K562 treated with DMSO at 1 percent for 12 hours (cell line): Measurements from ENCODE around the gene NACC2. TPM values are rescaled to one million over a fixed set of nuclear protein-coding genes. Genes with fewer than 3 reads are reported as not detected.

Experiments used
- total RNA-seq: library from RNA; unstranded; fragments of 300-600 nt; gene quantifications from 2 replicates; pipeline ENCODE4 v1.2.3, GENCODE V29; 2022; ENCODE audit not compliant: insufficient read depth

Gene NACC2, protein sequence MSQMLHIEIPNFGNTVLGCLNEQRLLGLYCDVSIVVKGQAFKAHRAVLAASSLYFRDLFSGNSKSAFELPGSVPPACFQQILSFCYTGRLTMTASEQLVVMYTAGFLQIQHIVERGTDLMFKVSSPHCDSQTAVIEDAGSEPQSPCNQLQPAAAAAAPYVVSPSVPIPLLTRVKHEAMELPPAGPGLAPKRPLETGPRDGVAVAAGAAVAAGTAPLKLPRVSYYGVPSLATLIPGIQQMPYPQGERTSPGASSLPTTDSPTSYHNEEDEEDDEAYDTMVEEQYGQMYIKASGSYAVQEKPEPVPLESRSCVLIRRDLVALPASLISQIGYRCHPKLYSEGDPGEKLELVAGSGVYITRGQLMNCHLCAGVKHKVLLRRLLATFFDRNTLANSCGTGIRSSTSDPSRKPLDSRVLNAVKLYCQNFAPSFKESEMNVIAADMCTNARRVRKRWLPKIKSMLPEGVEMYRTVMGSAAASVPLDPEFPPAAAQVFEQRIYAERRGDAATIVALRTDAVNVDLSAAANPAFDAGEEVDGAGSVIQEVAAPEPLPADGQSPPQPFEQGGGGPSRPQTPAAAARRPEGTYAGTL
- 3.9 and 11.2 TPM in 2 replicates for total RNA-seq

GRCh38 chr9:136095070-136096058, at the start of gene NACC2:
Gene NACC2, minus strand, starts transcription at chr9:136095289. Its CDS starts 44,768 bp downstream, at chr9:136050521.

GRCh38 chr9:136118320-136119060, 23.4 kb upstream of the NACC2 start, which contains the start of gene TMEM250:
Gene TMEM250, minus strand, starts transcription at chr9:136118875. Its CDS starts 1,975 bp downstream, at chr9:136116900.

GRCh38 chr9:135961277-135961715, 133.8 kb downstream of the NACC2 start, which contains the start of gene UBAC1:
Gene UBAC1, minus strand, starts transcription at chr9:135961373. Its CDS starts 211 bp downstream, at chr9:135961162.

Other genes with a start within 250 kb of the NACC2 start
- 10.3 and 15.4 TPM in 2 replicates for gene CAMSAP1, start 187.7 kb downstream of the NACC2 start, total RNA-seq
- gene UBAC1, start 133.9 kb downstream of the NACC2 start, total RNA-seq = 215 and 219 TPM in 2 replicates
- gene TMEM250, start 23.6 kb upstream of the NACC2 start, total RNA-seq = 45.2 and 46.6 TPM in 2 replicates
- not detected in 2 replicates for gene LHX3, start 109.8 kb upstream of the NACC2 start, total RNA-seq
- gene QSOX2, start 150.5 kb upstream of the NACC2 start, total RNA-seq = 7.0 and 20.5 TPM in 2 replicates
- gene CCDC187, start 208.8 kb upstream of the NACC2 start, total RNA-seq = not detected in 2 replicates
- 9.6 and 12.2 TPM in 2 replicates for gene GPSM1, start 232.2 kb upstream of the NACC2 start, total RNA-seq